Stomach (tissue), 4 donors: ENCODE results near the gene ALDH18A1.

ENCODE experiments used
- POLR2A ChIP-seq, 4 donors: fragments of 450-650 bp; IDR thresholded peaks; one replicate each; pipeline ENCODE4 v1.6.1; 2016; ENCODE audit warnings: antibody characterized with exemption in 4 of 4, control low read depth in 2 of 4, mild to moderate bottlenecking in 1 of 4, moderate library complexity in 1 of 4
- TF ChIP-seq, protein P1 (sequence below), 7 experiments: fragments of 450-650 bp in 4 of 7; fragments of 200-600 bp in 3 of 7; sonication (generic) in 3 of 7; IDR thresholded peaks; one replicate each; pipeline ENCODE4 v1.5.1; 2016 to 2019; ENCODE audit warnings: antibody characterized with exemption in 7 of 7, control low read depth in 2 of 7, mild to moderate bottlenecking in 1 of 7

DNA sequence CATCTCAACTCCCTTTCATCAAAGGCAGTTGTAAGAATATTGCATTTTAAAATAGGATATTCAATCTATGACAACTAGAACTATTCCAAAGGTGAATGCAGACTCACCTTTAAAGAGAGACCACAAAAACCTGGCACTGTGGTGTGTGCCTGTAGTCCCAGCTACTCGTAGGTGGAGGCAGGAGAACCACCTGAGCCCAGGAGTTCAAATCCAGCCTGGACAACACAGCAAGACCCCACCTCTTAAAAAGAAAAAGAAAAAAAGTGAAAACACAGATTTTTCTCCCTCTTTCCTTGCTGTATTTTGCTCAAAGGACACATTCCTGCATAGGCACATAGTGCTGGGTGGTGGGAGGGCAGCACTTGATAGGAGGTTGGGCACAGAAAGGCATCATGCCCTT lies 739 bp upstream of the ALDH18A1 start:
- TF ChIP-seq, protein P1, sequence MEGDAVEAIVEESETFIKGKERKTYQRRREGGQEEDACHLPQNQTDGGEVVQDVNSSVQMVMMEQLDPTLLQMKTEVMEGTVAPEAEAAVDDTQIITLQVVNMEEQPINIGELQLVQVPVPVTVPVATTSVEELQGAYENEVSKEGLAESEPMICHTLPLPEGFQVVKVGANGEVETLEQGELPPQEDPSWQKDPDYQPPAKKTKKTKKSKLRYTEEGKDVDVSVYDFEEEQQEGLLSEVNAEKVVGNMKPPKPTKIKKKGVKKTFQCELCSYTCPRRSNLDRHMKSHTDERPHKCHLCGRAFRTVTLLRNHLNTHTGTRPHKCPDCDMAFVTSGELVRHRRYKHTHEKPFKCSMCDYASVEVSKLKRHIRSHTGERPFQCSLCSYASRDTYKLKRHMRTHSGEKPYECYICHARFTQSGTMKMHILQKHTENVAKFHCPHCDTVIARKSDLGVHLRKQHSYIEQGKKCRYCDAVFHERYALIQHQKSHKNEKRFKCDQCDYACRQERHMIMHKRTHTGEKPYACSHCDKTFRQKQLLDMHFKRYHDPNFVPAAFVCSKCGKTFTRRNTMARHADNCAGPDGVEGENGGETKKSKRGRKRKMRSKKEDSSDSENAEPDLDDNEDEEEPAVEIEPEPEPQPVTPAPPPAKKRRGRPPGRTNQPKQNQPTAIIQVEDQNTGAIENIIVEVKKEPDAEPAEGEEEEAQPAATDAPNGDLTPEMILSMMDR (IDR thresholded peaks at IDR 0.05): no peak
- no peak for TF ChIP-seq POLR2A (IDR thresholded peaks at IDR 0.05)
